Upper lobe of right lung (tissue), 1 donor: Measurements from ENCODE around the gene SLC35B2. TPM values are rescaled to one million over a fixed set of nuclear protein-coding genes. Genes with fewer than 3 reads are reported as not detected.

Experiments used
- ATAC-seq: fragments of 200-7000 bp; cut with Tn5 transposase; one replicate; pipeline ENCODE4 v1.9.1; 2020; ENCODE audit warnings: mild to moderate bottlenecking, moderate library complexity
- DNase-seq: peaks from one replicate; pipeline ENCODE4 v3.0.0-alpha.2; 2020
- H3K27ac ChIP-seq: fragments of 200-600 bp; one replicate; pipeline ENCODE4 v1.8.0; 2022
- H3K27me3 ChIP-seq: fragments of 200-600 bp; one replicate; pipeline ENCODE4 v1.8.0; 2022; ENCODE audit warnings: mild to moderate bottlenecking
- H3K36me3 ChIP-seq: fragments of 200-600 bp; one replicate; pipeline ENCODE4 v1.8.0; 2022
- H3K4me1 ChIP-seq: fragments of 200-600 bp; one replicate; pipeline ENCODE4 v1.8.0; 2022
- H3K4me3 ChIP-seq: fragments of 200-600 bp; one replicate; pipeline ENCODE4 v1.8.0; 2022; ENCODE audit warnings: mild to moderate bottlenecking
- H3K9me3 ChIP-seq: fragments of 200-600 bp; one replicate; pipeline ENCODE4 v1.8.0; 2022
- CTCF ChIP-seq: fragments of 200-600 bp; IDR thresholded peaks from one replicate; pipeline ENCODE4 v1.8.0; 2022; ENCODE audit warnings: antibody characterized with exemption
- intact Hi-C: fragments of 100-400 bp; cut with DNase I; formaldehyde crosslinking; loops from one replicate; pipeline ENCODE4 v1.11.0; 2022
- total RNA-seq: library from RNA; stranded (reverse); fragmentation: NEBNext Ultra II Directional; extraction: Animal tissue kit (Norgen Biotek cat#: 25700); gene quantifications from one replicate; pipeline ENCODE4 v1.2.1, GENCODE V29; 2021
- donor health status: DM: no; HTN: yes; CAD: no; lungs with severe emphysema.

Gene SLC35B2
- total RNA-seq, 1 donor from 2014 or later = 32.3 TPM

GRCh38 chr6:44227148-44227793 lies 30.1 kb downstream of the SLC35B2 start:
- DNase-seq = no peak
- H3K27ac ChIP-seq = no peak overlapping the region
- H3K4me1 ChIP-seq = peaks cover 29% of the 10 kb centered on the region
- no peaks in the 10 kb centered on the region for H3K27me3 ChIP-seq
- no peak overlapping the region for H3K4me3 ChIP-seq
- no peaks in the 10 kb centered on the region for H3K9me3 ChIP-seq
- H3K36me3 ChIP-seq = peaks cover 27% of the 10 kb centered on the region
- ATAC-seq = no peak
- intact Hi-C loops = no loop called here
- TF ChIP-seq CTCF = no peak

GRCh38 chr6:44226368-44227147 lies 30.8 kb downstream of the SLC35B2 start:
- intact Hi-C loops = no loop called here
- peaks cover 37% of the 10 kb centered on the region for H3K4me1 ChIP-seq
- no peak overlapping the region for H3K4me3 ChIP-seq

GRCh38 chr6:44225579-44226325 lies 31.6 kb downstream of the SLC35B2 start:
- no peak for TF ChIP-seq CTCF
- Histone ChIP-seq H3K36me3 (peaks cover 12% of the 10 kb centered on the region), H3K9me3 (no peaks in the 10 kb centered on the region), H3K4me3 (no peak overlapping the region), H3K4me1 (peaks cover 45% of the 10 kb centered on the region), H3K27ac (peak overlapping the region; percentile 11), H3K27me3 (no peaks in the 10 kb centered on the region)
- intact Hi-C loops = no loop called here
- no peak for DNase-seq
- no peak for ATAC-seq

More at GRCh38 chr6:44226368-44227147, 30.8 kb downstream of the SLC35B2 start:
- H3K27me3 ChIP-seq = no peaks in the 10 kb centered on the region
- ATAC-seq (no peak), DNase-seq (no peak)
- TF ChIP-seq CTCF = no peak
- peaks cover 20% of the 10 kb centered on the region for H3K36me3 ChIP-seq
- no peaks in the 10 kb centered on the region for H3K9me3 ChIP-seq
- H3K27ac ChIP-seq = peak overlapping the region; percentile 11

GRCh38 chr6:44224965-44225305 lies 32.4 kb downstream of the SLC35B2 start:
- DNase-seq = no peak

More at GRCh38 chr6:44224965-44225305, 32.4 kb downstream of the SLC35B2 start:
- H3K27ac ChIP-seq = no peak overlapping the region
- no peaks in the 10 kb centered on the region for H3K27me3 ChIP-seq
- H3K4me1 ChIP-seq = peaks cover 51% of the 10 kb centered on the region
- no peaks in the 10 kb centered on the region for H3K9me3 ChIP-seq
- TF ChIP-seq CTCF = no peak
- intact Hi-C loops = no loop called here
- peaks cover 6% of the 10 kb centered on the region for H3K36me3 ChIP-seq
- ATAC-seq = no peak
- H3K4me3 ChIP-seq = no peak overlapping the region
